HEK293T (cell line): ENCODE data around the gene METTL21C.

Experiments
- CTBP1 ChIP-seq: fragments of 450-650 bp; IDR thresholded peaks from 2 replicates; pipeline ENCODE4 v1.6.1; 2016; ENCODE audit warnings: borderline replicate concordance
- ELF4 ChIP-seq: fragments of 450-650 bp; IDR thresholded peaks from 2 replicates; pipeline ENCODE4 v1.6.1; 2017; ENCODE audit warnings: antibody characterized with exemption
- FOXA1 ChIP-seq: fragments of 450-650 bp; IDR thresholded peaks from 2 replicates; pipeline ENCODE4 v1.6.1; 2016; ENCODE audit warnings: mild to moderate bottlenecking
- FOXK2 ChIP-seq: fragments of 450-650 bp; IDR thresholded peaks from 2 replicates; pipeline ENCODE4 v1.6.1; 2016; ENCODE audit warnings: mild to moderate bottlenecking
- FOXM1 ChIP-seq: fragments of 450-650 bp; IDR thresholded peaks from 2 replicates; pipeline ENCODE4 v1.6.1; 2017; ENCODE audit warnings: mild to moderate bottlenecking, borderline replicate concordance
- HDGF ChIP-seq: fragments of 450-650 bp; IDR thresholded peaks from 2 replicates; pipeline ENCODE4 v1.6.1; 2017; ENCODE audit warnings: antibody characterized with exemption, borderline replicate concordance
- LEF1 ChIP-seq: fragments of 450-650 bp; IDR thresholded peaks from 2 replicates; pipeline ENCODE4 v1.6.1; 2017; ENCODE audit warnings: mild to moderate bottlenecking, borderline replicate concordance
- PKNOX1 ChIP-seq: fragments of 450-650 bp; IDR thresholded peaks from 2 replicates; pipeline ENCODE4 v1.6.1; 2016
- SUZ12 ChIP-seq: fragments of 450-650 bp; IDR thresholded peaks from 2 replicates; pipeline ENCODE4 v1.6.1; 2016; ENCODE audit warnings: mild to moderate bottlenecking

DNA sequence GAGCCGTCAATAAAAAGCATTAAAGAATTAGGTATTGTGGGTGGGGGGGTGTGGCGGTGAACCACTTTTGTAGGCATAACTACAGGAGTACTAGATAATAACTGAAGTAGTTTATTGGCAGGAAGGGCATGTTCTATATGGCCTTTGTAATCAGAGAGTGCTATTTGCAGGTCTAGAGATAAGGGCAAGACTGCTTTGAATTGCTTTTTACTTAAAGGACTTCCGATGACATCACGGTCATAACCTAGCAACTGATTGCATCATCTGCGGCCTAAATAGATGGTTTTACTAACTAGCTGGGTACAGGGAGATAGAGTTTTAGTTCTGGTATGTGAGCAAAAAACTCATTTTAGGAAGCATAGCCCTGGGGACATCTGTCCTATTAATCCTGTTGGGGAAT lies 24.7 kb downstream of the METTL21C start:
- no peak for TF ChIP-seq FOXK2
- TF ChIP-seq HDGF, result no peak
- no peak for TF ChIP-seq ELF4
- no peak for TF ChIP-seq LEF1
- no peak for TF ChIP-seq PKNOX1
- no peak for TF ChIP-seq CTBP1
- no peak for TF ChIP-seq FOXM1
- no peak for TF ChIP-seq SUZ12
- no peak for TF ChIP-seq FOXA1
